NCI-H446 (cell line): ENCODE measurements around the gene ZNF506.
"Not testable (repeated sequence)": the region's sequence is repeated elsewhere in the genome, so short reads cannot be mapped to it uniquely, and the experiment has no call there.

Experiments used
- DNase-seq, 2 experiments: peaks; one replicate each; lab custom pipeline; 2025; lab: John Stamatoyannopoulos, UW

ZNF506 gene

DNA sequence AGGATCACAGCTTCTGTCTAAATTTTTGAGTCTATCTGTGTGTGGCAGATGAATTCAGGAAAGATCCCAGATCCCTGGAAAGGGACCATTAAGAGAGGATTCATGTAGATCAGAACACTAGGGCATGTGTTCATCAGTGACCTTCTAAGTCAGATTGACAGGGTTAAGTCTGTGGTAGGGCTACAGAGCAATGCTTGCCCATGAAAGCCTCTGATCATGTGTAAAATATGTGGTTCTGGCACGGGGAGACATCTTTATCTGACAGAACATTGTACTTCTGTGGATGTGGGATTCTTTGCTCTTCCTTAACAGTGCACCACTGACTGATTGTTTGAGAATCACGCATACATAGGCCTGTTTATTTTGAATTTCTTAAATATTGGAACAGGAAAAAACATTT lies 42.9 kb downstream of the ZNF506 start:
- DNase-seq = no peak

DNA sequence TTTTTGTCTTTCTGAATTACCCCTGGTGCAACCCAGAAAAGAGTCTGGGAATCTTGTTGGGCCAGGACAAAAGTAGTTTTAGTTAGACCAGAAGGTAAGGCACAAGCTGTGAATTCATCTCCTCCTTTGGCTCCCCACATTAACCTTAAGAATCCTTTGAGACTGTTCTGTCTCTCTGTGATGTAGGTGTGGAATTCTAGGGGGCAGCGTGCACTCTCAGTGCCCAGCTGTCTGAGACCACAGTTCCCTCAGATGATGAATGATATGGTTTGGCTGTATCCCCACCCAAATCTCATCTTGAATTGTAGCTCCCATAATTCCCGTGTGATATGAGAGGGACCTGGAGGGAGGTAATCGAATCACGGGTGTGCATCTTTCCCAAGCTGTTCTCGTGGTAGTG lies 43.9 kb downstream of the ZNF506 start:
- no peak for DNase-seq

DNA sequence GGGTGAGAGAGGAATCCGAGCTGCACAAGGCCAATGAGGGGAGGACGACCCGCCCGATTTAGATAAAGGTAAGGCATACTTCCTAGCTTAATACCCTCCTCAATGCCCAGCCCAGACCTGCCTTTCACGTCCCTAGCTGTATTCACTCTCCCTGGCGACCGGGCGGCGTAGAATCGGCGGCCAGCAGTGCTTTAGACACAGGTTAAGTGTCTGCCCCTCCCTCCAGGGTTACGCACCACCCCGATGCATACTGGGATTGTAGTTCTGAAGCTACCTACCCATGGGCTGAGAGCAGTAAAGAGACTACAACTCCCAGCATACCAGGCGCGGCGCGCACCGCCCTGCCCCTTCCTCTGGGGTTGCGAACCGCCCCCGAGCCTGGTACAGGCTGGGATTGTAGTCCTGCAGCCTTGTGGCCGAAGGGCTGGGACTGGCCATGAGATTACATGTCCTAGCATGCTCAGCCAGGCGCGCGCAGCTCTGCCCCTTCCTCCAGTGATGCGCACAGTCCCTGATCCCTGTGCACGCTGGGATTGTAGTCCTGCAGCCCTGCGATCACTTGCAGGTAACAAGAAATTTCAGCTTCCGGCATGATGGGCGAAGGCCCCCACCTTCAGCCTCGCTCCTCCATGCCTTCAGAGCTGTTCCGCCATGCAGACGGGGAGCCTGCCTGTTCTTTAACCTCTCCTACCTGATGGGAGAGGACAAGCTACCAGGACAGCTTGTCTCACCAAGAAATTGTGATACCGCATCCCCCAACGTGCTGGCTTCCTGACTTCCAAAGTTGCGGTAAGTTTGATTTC lies 45.1 kb downstream of the ZNF506 start:
- peak; percentile 91 to 97 for DNase-seq

DNA sequence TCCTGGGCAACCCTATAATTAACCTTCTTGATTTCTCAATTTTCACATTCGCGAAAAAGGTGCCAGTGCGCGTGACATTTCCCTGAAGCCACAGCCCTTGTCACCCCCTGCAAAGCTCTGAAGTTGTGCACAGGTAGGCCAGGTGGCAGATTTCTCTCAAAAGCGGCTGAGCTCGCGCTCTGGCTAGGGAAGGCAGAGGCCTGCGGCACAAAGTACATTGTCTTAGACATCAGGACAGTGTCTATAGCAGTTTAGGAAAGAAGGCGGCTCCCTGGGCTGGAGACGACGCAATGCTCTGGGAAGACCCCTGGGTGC lies 45.7 kb downstream of the ZNF506 start:
- DNase-seq = no peak

DNA sequence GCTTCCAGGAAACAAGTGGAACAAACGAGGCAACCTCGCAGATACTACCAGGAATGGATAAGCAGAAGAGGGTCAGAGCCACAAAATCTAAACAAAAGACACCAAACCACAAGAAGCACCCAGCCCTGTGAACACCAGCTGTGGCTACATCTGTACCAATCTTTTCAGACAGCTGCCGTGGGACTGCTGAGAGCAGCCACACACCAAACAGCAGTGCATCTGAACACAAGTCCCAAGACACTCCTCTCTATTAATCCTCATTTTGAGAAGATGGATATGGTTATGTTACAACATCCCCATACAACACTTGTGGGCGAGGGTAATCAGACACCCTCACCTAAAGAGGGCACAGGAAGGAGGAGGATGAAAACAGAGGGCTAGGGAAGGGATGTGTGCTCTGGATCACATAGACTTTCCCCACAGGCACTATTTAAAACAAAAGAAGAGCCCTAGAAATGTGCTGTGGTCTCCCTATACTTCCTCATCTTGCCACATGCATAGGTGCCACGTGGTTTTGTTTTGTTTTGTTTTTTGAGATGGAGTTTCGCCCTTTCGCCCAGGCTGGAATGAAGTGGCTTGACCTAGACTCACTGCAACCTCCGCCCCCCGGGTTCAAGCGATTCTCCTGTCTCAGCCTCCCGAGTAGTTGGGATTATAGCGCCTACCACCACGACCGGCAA lies 47.1 kb downstream of the ZNF506 start:
- no peak for DNase-seq

DNA sequence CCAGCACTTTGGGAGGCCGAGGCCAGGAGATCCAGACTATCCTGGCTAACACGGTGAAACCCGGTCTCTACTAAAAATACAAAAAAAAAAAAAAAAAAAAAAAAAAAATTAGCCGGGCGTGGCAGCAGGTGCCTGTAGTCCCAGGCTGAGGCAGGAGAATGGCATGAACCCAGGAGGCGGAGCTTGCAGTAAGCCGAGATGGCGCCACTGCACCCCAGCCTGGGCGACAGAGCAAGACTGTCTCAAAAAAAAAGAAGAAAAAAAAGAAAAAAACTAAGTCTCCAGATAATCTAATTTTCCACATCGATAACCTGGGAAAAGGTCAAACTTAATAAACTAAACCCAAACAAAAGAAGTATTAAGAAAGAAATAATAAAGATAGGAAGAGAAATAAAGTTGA lies 49.6 kb downstream of the ZNF506 start:
- DNase-seq = not testable (repeated sequence)

DNA sequence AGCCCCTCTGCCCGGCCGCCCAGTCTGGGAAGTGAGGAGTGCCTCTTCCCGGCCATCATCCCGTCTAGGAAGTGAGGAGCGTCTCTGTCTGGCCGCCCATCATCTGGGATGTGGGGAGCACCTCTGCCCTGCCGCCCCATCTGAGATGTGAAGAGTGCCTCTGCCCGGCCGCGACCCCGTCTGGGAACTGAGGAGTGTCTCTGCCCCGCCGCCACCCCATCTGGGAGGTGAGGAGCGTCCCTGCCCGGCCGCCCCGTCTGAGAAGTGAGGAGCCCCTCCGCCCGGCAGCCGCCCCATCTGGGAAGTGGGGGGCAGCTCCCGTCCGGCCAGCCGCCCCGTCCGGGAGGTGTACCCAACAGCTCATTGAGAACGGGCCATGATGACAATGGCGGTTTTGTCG lies 51.6 kb downstream of the ZNF506 start:
- DNase-seq = not testable (repeated sequence)

DNA sequence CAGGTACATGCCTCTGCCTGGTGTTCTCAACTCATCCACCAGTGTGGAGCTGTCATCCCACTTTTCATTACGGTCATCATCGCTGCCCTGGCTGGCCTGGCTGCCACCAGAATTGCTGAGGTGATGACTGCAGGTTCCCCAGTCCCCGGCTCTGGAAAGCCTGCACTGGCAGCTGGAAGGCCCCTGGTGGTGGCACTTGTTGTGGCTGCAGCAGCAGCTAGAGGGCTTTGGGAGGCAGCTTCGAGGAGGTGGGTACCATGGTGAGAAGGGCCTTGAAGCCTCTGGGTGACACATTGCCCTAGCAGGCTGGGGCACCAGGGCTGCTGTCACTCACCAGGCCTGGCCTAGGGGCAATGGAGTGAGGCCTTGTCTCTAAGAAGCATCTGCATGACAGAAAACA lies 63.4 kb downstream of the ZNF506 start:
- DNase-seq = no peak

DNA sequence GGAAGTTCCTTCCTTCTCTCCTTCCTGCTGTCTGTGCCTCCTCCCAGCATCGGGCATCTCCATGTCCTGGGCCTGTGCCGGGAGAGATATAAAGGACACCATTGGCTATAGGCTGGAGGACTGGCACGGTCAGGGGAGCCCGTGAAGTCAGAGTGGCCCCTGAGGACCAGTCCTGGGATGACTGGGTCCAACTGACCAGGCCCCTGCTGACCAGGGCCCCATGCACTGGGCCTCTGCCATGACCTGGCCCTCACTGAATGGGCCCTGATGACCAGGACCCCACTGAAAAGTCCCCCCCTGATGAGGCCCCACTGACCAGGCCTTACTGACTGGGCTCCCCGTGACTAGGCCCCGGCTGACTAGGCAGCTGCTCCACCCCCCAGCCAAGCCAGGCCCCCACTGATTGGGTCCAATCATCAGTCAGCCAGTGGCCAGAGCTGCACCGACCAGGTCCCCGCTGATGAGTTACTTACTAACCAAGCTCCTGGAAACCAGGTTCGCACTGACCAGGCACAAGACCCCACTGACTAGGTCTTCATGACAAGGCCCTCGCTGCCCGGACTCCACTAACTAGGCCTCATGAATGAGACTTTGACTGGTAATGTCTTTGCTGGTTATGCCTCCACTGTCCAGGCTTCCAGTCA lies 68.7 kb downstream of the ZNF506 start:
- DNase-seq = no peak

DNA sequence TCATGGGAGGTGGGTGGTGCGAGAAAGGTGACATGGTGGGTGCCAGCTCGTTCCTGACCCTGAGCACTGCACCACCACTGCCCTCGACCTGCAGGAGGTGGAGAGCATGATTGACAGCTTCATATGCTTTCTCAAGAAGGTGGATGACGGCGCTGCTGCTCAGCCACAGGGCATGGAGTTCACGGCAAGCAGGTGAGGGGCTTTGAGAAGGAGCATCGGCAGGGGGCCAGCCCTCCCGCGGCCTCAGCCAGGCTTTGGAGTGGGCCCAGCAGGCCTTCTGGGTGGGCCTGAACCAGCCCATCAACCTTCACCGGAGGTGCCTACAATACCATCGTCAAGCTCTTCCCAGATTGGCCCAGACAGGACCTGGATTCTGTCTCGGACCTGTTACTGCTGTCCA lies 69.7 kb downstream of the ZNF506 start:
- DNase-seq = no peak

DNA sequence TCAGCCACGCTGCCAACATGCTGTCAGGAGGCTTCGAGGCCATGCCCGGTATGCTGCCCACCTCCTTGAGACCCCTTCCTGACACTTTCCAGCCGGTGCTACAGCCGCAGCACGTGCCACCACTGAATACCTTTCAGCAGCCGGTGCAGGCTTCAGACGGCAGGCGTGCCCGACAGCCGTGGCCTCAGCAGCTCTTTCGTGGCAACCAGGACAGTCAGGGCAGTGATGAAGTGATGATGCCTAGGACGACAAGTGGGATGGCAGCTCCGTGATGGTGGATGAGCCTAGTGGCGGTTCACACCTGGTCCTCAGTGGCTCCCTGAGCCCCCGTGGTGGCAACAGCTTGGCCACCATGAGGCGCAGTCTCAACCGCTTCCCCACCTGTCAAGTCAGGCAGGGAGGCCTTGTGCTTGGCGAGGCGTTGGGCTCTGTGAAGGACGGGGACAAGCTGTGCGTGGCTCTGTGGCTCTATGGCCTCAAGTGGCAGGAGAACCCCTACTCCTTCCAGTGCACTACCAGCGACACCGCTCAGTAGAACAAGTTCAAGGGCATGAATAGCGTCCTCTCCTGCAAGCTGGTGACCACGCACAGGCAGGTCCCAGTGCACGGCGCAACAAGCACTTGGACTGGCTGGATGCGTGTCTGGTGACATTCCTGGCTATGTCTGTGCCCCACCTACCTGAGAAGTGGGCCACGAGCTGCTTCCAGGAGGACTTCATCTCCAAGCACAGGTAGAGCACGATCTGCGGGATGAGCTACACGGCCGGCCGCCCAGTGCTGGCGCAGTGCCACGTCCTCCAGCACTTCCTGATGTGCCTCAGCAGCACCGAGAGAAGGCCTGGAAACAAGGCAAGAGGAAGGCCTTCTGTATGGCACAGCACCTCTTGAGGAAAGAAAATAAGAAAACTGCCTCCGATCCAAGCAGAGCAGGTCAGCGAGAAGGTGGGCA lies 70.4 kb downstream of the ZNF506 start:
- DNase-seq = no peak

DNA sequence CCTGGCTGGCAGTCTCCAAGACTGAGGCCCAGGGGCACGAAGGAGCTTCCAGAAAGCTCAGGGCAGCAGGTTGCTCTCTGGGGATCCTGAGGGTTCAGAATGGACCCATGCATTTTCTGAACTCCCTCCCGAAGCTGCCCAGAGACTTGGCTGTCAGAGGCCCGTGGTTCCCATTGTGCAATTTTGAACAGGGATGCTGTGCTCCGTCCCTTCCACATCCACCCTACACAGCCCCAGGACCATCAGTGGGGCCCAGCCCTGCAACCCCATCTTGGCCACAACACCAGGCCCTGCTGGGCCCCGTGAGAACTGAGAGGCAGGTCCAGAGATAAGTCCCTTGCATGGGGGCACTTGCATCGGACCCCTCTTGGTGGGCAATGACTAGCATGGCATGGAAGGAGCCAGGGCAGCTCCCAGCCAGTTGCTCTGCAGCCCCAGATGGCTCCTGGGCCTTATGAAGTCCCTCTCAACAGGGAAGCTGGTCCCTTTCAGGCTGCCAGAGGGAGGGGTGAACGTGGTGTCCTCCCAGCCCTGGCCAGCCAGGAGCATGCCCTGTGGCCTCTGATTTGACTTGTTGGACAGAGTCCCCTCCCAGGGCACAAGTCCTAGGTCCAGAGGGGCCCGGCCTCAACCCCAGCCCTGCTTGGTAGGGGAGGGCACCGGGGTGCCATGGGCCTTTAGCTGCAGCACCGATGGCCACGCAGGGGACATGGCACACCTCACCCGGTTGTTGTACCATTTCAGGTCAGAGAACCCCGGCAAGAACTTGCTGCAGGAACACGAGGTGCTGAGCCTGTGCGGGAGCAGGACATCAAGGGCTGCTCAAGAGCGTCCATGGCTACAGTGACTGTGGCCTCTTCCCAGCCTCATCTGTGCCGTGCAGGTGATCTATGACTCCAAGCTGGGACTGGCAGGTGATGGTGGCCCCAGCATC lies 71.4 kb downstream of the ZNF506 start:
- no peak for DNase-seq

DNA sequence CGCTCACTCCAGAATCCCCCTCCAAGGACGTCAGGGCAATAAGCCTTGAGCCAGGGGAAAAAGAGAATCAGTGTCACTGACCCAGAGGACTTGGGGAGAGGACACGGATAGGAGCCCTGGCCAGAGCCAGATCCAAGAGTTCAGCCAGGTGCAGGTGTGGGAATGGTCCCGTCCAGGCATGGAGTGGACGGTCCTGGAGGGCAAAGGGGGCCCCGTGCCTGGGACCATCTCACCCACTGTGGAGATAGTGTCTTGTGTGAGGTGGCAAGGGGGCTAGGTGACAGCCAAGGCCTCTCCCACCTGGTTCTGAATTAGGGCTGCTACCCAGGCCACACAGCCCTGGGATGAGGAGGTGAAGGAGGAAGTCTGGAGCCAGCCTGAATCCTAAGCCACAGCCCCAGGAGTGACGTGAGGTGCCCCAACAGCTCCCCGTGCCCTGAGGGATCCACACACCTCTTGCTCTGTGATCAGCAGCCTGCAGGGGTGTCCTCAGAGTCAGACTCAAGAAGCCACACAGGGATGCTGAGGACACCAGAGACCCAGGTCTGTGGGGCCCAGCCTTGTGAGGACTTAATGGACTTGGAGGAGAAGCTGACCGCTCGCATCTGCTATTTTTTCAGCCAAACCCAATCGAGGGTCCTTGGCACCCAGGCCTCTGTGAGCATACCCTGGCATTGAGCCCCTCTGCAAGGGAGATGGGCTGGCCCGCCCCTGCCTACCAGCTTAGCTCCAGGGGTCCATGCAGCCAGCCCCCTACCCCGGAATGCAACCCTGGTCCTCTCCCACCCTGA lies 72.2 kb downstream of the ZNF506 start:
- no peak for DNase-seq

DNA sequence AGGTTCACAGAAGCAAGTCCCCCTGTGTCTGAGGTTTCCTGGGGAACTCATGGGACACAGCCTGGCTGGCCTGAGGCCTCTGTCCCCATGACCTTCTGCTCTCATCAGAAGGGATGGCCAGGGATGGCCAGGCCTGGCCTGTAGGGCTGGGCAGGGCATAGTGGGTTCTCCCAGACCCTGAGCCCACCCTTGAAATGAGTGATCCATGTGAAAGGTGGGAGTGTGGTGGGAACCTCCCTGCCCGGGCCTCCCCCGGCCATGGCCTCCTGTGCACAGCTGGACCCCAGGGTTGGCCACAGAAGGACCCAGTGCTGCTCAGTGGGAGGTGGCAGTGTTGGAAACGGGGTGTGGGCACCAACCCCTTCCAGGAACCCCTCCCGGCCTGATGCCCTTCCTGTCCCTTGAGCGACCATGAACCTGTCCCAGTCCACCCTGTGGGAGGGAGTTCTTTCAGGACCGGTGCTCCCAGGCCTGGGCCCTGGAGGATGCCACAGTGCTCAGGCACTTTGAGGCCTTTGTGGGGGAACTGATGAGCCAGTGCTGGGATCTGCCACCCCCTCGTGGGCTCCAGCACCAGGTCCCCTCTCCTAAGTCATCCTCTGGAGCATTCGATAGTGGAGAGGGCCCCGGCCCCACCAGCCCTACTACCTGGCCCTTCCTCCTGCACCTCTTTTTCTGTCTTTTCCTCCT lies 73.2 kb downstream of the ZNF506 start:
- DNase-seq = no peak

DNA sequence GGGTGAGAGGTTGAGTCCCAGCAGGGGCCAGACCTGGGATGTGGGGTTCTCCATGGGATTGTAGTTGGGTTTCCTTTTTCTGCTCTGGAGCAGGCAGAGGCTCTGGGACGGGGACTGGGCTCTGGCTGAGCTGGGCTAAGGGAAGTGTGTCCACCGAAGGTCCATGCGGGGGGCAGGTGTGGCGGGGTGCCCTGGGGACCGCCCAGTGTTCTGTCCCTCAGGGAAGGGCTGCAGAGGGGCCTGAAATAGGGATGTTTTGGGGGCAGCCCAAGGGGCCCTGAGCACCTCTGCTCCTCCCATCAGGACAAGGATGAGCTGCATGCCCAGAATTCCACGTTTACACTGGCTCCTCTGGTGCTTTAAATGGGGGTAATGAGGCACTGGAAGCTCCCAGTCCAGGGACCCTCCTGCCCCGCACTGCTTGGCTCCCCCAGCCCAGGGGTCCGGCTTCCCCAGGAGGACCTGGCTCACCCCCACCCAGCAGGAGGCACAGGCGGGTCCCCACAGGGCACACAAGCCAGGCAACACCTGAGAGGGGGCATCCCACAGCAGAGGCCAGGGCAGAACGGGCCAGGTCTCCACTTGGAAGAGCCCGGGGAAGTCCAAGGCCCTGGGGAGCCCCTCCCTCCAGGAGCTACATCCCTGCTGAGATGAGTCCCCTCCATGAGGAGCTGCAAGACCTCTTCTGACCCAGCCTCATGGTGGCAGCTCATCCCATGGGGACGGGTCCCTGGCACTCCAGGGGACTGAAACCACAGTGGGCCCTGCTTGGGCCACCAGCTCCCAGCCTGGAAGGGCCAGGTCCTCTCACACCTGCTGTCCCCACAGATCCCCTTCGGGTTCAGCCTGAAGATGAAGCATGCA lies 74.0 kb downstream of the ZNF506 start:
- no peak for DNase-seq

DNA sequence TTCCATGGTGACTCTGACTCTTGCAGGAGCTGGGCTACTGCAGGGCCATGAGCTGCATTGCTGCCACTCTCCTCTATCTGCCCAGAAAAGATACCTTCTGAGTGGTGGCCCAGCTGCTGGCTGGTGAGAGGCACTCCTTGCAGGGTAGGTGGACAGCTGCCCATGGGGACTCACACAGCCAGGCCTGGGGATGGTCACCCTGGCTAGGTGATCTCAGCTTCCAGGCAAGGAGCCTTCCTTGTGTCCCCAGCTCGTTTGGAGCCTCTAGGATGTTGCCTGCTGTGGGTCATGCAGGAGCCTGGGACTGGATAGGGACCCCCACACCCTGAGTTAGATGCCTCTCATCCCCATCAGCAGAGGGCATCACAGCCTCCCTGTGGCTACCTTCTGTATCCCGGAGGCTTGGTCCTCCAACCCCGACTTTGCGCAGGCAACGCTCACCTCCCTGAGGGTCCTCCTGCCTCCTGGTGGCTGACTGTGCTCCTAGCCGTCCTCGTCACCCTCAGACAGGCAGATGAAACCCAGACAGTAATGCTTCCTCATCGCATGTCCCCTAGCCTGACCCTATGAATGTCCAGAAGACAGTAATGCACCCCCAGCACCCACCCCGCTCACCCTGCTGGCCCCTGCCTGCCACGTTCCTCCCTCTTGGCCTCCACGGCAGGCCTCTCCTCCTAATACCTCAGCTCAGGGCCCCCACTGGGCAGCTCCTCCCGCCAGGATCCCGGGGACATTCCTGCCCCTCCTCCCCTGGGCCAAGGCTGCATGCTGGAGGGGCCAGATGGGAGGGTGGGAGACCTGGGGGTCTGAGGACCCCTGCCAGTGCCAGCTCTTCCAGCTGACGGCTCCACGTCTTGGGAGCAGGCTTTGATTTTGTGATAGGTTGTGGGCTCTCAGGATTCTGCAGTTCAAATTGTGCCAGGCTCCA lies 75.0 kb downstream of the ZNF506 start:
- DNase-seq = no peak

DNA sequence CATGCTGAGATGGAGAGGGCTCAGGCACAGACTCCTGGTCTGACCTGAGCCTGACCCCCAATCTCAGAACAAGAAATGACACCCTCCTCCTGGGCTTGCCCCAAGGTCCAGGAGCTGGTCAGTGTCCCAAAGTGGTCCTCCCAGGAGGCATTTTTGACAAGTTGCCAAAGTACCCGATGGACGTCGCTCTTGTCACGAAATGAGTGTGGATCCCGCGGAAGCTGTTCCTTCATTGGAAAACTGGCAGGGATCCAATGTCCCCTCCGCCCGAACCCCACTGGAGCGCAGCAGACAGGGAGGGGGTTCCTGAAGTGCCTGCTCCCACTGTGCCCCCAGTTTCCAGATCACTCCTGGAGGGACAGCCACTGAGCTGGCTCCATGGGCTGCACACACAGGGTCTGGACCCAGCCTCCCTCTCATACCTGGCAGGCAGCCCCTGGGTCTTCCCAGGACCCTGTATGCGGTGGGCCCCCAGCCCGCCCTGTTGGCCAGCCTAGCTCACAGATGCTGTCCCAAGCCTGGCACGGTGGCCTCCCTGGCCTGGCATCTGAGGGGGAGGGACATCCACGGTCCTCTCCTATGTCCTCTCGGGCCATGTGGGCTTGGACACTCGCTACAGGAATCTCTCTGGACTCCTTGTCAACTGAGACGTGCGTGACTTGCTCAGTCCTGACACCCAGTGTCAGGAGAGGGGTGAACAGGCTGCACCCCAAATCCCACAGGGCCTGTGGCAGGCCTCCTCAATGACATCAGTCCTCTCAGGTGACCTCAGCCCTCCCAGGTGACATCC lies 75.9 kb downstream of the ZNF506 start:
- DNase-seq = no peak
